DMS 273 (cell line): ENCODE data around the gene CPN2.
A peak's percentile ranks its signal among the peaks of the same experiment; 100 is the strongest.

Experiments
- DNase-seq: peaks from one replicate; lab custom pipeline; 2025; ENCODE audit not compliant: unreplicated experiment; lab: John Stamatoyannopoulos, UW

The CPN2 gene

DNA sequence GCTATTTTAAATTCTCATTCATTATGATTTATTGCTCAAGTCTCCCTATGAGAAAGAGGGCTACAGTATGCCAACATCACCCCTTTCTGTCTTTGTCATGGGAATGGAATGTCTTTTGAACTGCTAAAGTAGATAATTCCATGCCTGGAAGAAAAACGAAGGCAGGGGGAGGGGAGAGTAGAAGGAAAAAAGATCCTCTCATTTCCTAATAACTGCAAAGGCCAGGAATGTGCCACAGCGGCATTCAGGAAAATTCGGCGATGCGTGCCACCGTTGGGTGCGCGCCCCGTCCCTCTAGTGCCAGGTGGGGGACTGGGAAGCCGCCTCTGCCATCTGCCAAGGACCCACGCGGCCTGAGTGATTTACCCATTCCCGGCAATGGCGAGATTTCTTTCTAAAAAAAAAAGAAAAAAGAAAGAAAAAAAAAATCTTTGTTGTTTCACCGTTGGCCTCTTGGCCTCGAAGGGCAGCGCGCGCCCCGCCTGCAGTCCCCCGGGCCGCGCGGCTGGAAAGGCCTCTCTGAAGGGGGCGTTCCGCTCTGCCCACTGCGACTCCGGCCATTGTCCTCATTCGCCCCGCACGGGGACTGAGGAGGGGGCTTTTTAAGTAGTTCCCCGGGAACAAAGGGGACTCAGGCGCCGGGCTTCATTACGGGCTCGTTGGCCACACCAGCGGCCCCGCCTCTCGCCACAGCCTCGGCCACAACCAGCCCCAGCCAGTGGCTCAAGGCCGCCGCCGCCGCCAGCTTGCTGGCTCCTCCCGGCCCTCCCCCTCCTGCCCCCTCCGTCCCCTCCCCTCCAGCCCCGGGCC is 54.5 kb downstream of the CPN2 start:
- DNase-seq = peak; percentile 27

- no peak for DNase-seq
These were observed 56.3 kb downstream of the CPN2 start for GRCh38 chr3:194294895-194295214.

- DNase-seq = no peak
These were observed 56.8 kb downstream of the CPN2 start for GRCh38 chr3:194294199-194294894.

DNA sequence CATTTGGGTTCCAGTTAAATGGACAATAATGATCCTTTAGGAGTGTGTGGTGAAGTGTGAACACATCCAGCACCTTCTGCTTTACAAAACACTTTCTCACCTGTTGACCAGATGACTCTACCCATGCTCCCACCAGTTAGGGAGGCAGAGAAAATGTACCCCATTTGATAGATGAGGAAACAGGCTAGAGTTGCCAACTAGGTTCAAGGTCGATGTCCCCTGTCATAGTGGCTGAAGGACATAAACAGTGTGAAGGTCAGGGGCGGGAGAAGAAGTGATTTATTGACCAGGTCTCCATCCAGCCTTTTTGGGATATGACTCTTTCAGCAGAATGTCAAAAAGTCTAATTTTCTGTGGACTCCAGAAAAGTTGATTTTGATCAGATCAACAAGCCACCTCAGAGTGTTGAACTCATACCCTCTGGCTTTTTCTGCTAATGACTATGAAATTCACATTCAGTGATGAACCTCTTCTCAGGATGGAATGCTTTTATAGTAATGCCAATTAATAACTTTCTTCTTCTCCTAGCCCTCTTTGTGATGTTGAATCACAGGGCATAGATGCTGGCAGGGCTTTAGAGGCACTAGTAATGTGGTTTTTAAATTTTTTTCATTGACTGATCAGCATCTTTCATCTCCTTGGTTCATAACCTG is 57.5 kb downstream of the CPN2 start:
- DNase-seq = no peak

DNA sequence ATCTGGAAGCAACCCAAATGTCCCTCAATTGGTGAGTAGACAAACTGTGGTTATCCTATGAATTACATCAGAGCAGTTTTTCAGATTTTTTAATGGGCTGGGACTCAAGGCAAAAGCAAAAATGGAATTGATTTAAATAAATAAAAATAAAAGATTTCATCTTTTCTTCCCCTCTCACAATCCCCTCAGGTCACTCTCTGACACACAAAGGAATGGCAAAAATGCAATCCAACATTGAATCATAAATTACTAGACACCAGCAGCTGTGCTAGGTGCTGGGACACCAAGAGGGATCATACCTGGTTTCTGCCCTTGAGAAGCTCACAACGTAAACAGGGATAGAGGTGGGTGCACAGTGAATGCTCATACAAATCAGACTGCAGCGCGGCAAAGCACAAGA is 58.8 kb downstream of the CPN2 start:
- DNase-seq = no peak
